ENCODE results near the gene RPS6KA2.

Gene RPS6KA2

DNA sequence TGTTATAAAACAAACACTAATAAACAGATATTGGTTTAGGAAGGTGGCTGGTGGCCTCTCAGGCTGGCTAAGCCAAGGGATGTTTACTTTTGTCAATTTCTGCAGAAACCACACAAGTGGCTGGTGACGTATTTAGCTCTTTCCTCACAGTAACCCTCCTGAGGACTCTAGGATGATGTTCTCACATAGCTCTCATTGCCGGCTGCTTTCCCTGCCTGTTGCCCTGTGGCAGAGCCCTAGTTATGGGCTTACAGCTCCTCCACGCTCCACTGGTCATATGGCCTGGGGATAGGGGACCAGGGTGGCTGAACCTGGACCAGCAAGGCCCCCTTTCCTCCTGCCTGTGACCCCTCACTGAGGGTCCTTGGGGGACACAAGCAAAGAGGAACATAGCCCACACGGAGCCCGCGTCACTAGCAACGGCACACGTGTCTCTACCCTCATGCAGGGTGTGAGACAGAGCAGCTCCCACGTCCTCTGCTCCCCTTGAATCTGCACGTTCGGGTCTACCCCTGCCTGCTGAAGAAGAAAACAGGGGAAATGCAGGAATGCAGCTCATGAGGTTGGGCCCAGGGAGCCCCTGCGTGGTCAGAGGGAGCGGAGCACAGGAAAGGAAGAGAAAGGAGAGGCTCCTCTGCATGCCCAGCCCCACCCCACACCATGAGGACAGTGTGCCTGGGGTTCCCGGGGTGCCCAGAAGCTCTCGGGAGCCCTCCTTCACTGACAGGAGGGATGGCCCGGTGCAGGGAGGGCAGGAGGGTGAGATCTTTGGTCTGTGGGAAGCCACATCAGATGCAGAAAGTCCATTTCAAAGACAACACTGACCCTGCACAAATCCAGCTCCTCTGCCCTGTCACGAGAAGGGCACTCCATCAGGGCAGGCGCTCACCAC is 54.4 kb downstream of the RPS6KA2 start:
- TF ChIP-seq, protein P1, sequence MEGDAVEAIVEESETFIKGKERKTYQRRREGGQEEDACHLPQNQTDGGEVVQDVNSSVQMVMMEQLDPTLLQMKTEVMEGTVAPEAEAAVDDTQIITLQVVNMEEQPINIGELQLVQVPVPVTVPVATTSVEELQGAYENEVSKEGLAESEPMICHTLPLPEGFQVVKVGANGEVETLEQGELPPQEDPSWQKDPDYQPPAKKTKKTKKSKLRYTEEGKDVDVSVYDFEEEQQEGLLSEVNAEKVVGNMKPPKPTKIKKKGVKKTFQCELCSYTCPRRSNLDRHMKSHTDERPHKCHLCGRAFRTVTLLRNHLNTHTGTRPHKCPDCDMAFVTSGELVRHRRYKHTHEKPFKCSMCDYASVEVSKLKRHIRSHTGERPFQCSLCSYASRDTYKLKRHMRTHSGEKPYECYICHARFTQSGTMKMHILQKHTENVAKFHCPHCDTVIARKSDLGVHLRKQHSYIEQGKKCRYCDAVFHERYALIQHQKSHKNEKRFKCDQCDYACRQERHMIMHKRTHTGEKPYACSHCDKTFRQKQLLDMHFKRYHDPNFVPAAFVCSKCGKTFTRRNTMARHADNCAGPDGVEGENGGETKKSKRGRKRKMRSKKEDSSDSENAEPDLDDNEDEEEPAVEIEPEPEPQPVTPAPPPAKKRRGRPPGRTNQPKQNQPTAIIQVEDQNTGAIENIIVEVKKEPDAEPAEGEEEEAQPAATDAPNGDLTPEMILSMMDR (conservative IDR thresholded peaks at IDR 0.05; ENCODE audit: low read depth, low read length), result no peak
- no peak overlapping the region for H3K4me3 ChIP-seq (ENCODE audit: low read length)

DNA sequence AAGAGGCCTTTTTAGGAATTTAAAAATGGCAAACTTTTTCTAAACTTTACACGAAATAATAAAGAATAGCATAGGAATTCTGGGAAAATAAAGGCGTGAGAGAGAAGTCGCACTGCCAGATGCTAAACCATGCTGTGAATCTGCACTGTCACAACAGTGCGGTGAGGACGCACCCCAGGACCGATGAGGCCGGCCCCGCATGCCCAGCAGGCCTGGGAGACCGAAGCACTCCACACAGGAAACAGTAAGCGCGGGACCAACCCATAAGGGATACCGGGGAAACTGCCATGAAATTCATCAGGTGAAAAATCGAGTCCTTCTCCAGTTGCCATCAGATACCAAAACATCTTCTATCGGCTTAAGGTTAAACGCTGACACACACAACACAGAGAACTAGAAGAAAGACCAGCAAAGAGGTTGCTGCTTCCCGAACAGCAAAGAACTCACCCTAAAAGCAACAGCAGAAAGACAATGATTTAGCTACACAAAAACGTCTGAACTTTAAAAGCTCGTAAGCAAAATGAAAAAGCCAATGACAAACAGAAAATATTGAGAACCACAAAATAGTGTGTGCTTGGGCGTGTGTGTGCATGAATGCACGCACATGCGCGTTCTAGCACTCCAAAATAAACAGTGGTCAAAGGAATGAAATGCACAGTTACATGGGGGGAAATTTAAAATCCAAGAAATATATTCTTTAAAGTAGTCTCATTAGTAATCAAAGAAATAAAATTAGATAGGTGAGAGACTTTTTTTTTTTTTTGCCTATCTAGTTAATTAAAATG is 55.9 kb downstream of the RPS6KA2 start:
- TF ChIP-seq, protein P1 (conservative IDR thresholded peaks at IDR 0.05; ENCODE audit: low read depth, low read length), result no peak
- no peak overlapping the region for H3K4me3 ChIP-seq (ENCODE audit: low read length)
- DNase-seq (ENCODE audit: low read depth), result no peak

More for the DNA sequence above, 54.4 kb downstream of the RPS6KA2 start:
- no peak for DNase-seq (ENCODE audit: low read depth)

DNA sequence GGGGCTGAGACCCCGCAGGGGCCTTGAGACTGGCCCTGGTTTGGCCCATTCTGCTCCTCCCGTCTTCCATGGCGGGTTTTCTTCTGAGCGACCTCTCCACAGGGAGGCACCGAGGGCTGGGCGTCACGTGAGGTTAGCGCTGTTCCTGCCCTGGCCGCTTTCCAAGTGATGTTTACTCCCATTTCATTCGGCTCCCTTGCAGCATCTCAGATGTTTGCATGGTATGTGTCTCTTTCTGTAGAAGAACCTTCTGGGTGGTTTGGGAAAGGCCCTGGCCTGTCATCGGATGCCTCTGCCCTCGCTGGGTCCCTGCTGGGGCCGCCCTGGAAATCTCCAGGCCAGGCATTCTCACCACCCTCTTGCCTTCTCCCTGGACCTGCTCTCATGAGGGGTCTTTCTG is 57.8 kb downstream of the RPS6KA2 start:
- DNase-seq (ENCODE audit: low read depth), result no peak
- TF ChIP-seq, protein P1 (conservative IDR thresholded peaks at IDR 0.05; ENCODE audit: low read depth, low read length), result no peak
- H3K4me3 ChIP-seq (ENCODE audit: low read length), result no peak overlapping the region

DNA sequence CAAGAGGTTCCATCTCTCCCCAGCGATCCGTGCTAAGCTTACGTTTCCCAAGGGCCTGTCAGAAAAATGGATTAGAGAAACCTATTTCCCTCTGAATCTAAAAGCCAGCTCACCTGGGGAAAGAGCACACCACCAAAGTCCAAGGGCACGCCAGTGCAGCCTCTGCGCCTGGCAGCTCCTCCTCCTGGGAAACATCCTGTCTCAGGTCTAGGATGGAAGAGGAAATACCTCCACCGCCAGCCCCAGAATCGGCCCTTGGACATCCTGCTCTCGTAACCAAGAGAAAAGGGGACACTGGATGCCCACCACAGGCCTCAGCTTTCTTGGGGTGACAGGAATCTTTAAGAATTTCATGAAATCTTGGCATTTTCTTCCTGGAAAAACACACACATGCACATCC is 59.2 kb downstream of the RPS6KA2 start:
- no peak for DNase-seq (ENCODE audit: low read depth)
- TF ChIP-seq, protein P1 (conservative IDR thresholded peaks at IDR 0.05; ENCODE audit: low read depth, low read length), result no peak

DNA sequence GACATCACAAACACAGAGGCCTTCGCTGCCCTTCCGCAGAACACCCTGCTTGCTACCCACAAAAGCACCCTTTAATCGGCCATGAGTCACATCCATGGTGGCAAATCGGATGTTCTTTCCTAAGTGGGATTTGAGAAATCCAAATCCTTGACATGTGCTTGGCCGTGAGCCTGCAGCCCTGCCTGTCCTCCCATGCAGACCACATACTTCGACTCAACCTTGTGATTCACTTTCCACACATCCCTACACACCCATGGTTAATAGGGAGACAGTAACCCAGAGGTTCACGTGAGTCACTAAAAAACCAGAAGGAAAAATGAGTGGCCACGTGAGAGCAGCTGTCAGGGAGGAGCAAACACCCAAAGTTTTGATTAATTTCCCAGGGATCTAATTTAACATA is 59.9 kb downstream of the RPS6KA2 start:
- TF ChIP-seq, protein P1 (conservative IDR thresholded peaks at IDR 0.05; ENCODE audit: low read depth, low read length), result no peak
- peak; percentile 99 for DNase-seq (ENCODE audit: low read depth)
- no peak overlapping the region for H3K4me3 ChIP-seq (ENCODE audit: low read length)

More for the DNA sequence above, 59.2 kb downstream of the RPS6KA2 start:
- H3K4me3 ChIP-seq (ENCODE audit: low read length), result no peak overlapping the region

DNA sequence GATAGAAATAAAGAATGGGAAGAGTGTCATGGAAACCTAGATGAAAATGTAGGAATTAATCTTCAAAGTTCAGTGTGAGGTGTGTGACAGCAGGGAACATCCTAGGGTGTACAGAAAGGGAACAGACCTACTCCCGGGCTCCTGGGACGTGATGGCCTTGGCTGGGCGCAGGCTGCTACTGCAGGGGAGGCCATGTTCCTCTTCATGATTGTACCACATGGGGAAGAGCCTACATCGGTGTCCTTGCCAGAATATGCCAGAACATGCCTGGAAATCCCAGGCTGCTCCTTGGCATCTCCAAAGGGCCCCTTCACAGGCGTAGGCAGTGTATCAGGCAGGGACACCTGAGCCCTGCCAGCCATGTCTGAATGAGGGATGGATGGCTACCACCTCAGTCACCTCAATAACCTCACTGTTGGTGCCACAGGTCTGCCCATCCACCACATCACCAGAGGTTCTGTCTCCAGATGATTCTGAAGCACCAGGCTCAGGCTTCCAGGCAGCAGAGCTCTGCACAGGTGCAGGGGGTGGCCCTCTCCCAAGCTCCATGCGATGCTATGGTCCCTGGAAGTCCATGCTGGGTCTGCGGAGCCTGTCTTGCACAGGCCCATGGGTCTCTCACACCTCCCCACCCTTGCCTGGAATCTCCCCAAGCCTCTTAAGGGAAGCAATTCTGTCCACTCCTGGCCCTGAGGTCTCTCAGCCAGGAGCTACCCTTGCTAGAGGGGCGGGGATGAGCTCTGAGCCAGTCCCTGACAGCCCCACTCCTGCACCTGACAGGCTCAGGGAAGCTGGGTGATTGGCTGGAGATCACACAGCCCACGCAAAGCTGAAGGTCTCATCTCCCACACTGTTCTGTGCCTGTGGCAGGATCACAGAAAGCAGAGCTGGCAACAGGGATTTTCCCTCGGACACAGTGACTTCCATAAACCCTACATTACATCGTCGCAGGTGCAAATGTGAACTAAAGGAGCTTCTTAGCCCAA is 60.7 kb downstream of the RPS6KA2 start:
- H3K4me3 ChIP-seq (ENCODE audit: low read length), result no peak overlapping the region
- TF ChIP-seq, protein P1 (conservative IDR thresholded peaks at IDR 0.05; ENCODE audit: low read depth, low read length), result no peak
- peak; percentile 49 for DNase-seq (ENCODE audit: low read depth)

Measured in retinal pigment epithelial cell (primary cell).